H1 (cell line): ENCODE results near the gene RRM2. TPM values are rescaled to one million over a fixed set of nuclear protein-coding genes. Genes with fewer than 3 reads are reported as not detected.
A peak's percentile ranks its signal among the peaks of the same experiment; 100 is the strongest.

Experiments used
- CHD1 ChIP-seq: IDR thresholded peaks from 2 replicates; pipeline ENCODE4 v1.6.1; 2012; ENCODE audit warnings: low read depth, low read length, improper control_type of control experiment
- CTBP2 ChIP-seq: IDR thresholded peaks from 2 replicates; pipeline ENCODE4 v1.7.0; 2011; ENCODE audit warnings: borderline replicate concordance, mild to moderate bottlenecking, moderate library complexity, mixed read lengths, low read length; ENCODE audit not compliant: insufficient read depth, insufficient read length
- EGR1 ChIP-seq: IDR thresholded peaks from 2 replicates; pipeline ENCODE4 v1.6.1; 2011; ENCODE audit warnings: low read depth, low read length, borderline replicate concordance
- FOSL1 ChIP-seq: IDR thresholded peaks from 2 replicates; pipeline ENCODE4 v1.6.1; 2011; ENCODE audit warnings: mild to moderate bottlenecking, low read depth, low read length, moderate library complexity; ENCODE audit not compliant: insufficient read depth
- JUND ChIP-seq: IDR thresholded peaks from 2 replicates; pipeline ENCODE4 v1.6.1; 2011; ENCODE audit warnings: mild to moderate bottlenecking, improper control_type of control experiment, low read length
- POLR2AphosphoS5 ChIP-seq: IDR thresholded peaks from 2 replicates; pipeline ENCODE4 v1.6.1; 2011; ENCODE audit warnings: low read depth, low read length
- RNF2 ChIP-seq: fragments of 200-900, 300-1000 bp; sonication (generic); IDR thresholded peaks from 2 replicates; pipeline ENCODE4 v1.7.1; 2016; ENCODE audit warnings: borderline replicate concordance, low read depth, mild to moderate bottlenecking, antibody characterized with exemption, low read length; ENCODE audit not compliant: poor library complexity, severe bottlenecking; ENCODE audit errors: missing control alignments
- SIN3A ChIP-seq, 2 experiments: IDR thresholded peaks in 1 of 2; conservative IDR thresholded peaks in 1 of 2; 2 replicates each; pipeline ENCODE4 v1.6.1; 2011 to 2012; ENCODE audit warnings: low read length in 2 of 2, improper control_type of control experiment in 1 of 2, low read depth in 1 of 2, mild to moderate bottlenecking in 1 of 2
- SP1 ChIP-seq: IDR thresholded peaks from 2 replicates; pipeline ENCODE4 v1.6.1; 2011; ENCODE audit warnings: low read depth, low read length
- polyA plus RNA-seq, 7 experiments: library from polyadenylated mRNA; depleted of rRNA in 3 of 7; stranded (reverse) in 5 of 7; unstranded in 2 of 7; fragments of >200 nt in 5 of 7; fragments of 200-250 nt in 2 of 7; gene quantifications; 1 replicate in 5 of 7; 2 replicates in 1 of 7; 4 replicates in 1 of 7; pipeline versions ENCODE4 v1.2.1 to v1.2.3, GENCODE V29; 2011 to 2013; ENCODE audit warnings: missing spikeins in 2 of 7, mixed read lengths in 2 of 7
- total RNA-seq: library from RNA; stranded (reverse); fragmentation: NEBNext Ultra II Directional; extraction: Animal tissue kit (Norgen Biotek cat#: 25700); gene quantifications from 2 replicates; pipeline ENCODE4 v1.2.1, GENCODE V29; 2021
- TF ChIP-seq, protein P1 (sequence below): fragments of 300-600 bp; sonication (generic); IDR thresholded peaks from 2 replicates; pipeline ENCODE4 v1.7.1; 2012; ENCODE audit warnings: low read length, moderate library complexity, mild to moderate bottlenecking, inconsistent platforms; ENCODE audit not compliant: insufficient replicate concordance

The RRM2 gene
- total and polyA plus RNA-seq, 2 of the 8 experiments (the other 6 are each of a cell fraction or from before 2014, with no cell fraction given): 37.7 to 215 TPM

GRCh38 chr2:10122500-10123280 lies at the start of gene RRM2 (continued):
- TF ChIP-seq EGR1: no peak
- TF ChIP-seq JUND: no peak
- TF ChIP-seq RNF2: no peak
- no peak for TF ChIP-seq FOSL1
- TF ChIP-seq SIN3A (conservative IDR thresholded peaks at IDR 0.05 in 1 of 2, IDR thresholded peaks at IDR 0.05 in 1 of 2; ENCODE audit: low read depth in 1 of 2, low read length in 2 of 2): peak; percentile 94 to 98
- TF ChIP-seq CHD1: no peak
- peak; percentile 85 for TF ChIP-seq SP1
- TF ChIP-seq CTBP2: no peak
- TF ChIP-seq, protein P1, sequence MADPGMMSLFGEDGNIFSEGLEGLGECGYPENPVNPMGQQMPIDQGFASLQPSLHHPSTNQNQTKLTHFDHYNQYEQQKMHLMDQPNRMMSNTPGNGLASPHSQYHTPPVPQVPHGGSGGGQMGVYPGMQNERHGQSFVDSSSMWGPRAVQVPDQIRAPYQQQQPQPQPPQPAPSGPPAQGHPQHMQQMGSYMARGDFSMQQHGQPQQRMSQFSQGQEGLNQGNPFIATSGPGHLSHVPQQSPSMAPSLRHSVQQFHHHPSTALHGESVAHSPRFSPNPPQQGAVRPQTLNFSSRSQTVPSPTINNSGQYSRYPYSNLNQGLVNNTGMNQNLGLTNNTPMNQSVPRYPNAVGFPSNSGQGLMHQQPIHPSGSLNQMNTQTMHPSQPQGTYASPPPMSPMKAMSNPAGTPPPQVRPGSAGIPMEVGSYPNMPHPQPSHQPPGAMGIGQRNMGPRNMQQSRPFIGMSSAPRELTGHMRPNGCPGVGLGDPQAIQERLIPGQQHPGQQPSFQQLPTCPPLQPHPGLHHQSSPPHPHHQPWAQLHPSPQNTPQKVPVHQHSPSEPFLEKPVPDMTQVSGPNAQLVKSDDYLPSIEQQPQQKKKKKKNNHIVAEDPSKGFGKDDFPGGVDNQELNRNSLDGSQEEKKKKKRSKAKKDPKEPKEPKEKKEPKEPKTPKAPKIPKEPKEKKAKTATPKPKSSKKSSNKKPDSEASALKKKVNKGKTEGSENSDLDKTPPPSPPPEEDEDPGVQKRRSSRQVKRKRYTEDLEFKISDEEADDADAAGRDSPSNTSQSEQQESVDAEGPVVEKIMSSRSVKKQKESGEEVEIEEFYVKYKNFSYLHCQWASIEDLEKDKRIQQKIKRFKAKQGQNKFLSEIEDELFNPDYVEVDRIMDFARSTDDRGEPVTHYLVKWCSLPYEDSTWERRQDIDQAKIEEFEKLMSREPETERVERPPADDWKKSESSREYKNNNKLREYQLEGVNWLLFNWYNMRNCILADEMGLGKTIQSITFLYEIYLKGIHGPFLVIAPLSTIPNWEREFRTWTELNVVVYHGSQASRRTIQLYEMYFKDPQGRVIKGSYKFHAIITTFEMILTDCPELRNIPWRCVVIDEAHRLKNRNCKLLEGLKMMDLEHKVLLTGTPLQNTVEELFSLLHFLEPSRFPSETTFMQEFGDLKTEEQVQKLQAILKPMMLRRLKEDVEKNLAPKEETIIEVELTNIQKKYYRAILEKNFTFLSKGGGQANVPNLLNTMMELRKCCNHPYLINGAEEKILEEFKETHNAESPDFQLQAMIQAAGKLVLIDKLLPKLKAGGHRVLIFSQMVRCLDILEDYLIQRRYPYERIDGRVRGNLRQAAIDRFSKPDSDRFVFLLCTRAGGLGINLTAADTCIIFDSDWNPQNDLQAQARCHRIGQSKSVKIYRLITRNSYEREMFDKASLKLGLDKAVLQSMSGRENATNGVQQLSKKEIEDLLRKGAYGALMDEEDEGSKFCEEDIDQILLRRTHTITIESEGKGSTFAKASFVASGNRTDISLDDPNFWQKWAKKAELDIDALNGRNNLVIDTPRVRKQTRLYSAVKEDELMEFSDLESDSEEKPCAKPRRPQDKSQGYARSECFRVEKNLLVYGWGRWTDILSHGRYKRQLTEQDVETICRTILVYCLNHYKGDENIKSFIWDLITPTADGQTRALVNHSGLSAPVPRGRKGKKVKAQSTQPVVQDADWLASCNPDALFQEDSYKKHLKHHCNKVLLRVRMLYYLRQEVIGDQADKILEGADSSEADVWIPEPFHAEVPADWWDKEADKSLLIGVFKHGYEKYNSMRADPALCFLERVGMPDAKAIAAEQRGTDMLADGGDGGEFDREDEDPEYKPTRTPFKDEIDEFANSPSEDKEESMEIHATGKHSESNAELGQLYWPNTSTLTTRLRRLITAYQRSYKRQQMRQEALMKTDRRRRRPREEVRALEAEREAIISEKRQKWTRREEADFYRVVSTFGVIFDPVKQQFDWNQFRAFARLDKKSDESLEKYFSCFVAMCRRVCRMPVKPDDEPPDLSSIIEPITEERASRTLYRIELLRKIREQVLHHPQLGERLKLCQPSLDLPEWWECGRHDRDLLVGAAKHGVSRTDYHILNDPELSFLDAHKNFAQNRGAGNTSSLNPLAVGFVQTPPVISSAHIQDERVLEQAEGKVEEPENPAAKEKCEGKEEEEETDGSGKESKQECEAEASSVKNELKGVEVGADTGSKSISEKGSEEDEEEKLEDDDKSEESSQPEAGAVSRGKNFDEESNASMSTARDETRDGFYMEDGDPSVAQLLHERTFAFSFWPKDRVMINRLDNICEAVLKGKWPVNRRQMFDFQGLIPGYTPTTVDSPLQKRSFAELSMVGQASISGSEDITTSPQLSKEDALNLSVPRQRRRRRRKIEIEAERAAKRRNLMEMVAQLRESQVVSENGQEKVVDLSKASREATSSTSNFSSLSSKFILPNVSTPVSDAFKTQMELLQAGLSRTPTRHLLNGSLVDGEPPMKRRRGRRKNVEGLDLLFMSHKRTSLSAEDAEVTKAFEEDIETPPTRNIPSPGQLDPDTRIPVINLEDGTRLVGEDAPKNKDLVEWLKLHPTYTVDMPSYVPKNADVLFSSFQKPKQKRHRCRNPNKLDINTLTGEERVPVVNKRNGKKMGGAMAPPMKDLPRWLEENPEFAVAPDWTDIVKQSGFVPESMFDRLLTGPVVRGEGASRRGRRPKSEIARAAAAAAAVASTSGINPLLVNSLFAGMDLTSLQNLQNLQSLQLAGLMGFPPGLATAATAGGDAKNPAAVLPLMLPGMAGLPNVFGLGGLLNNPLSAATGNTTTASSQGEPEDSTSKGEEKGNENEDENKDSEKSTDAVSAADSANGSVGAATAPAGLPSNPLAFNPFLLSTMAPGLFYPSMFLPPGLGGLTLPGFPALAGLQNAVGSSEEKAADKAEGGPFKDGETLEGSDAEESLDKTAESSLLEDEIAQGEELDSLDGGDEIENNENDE: no peak
- peak; percentile 98 for TF ChIP-seq POLR2AphosphoS5
